Fibroblast of lung (primary cell): ENCODE data around the gene SLC7A5. TPM values are rescaled to one million over a fixed set of nuclear protein-coding genes. Genes with fewer than 3 reads are reported as not detected.

ENCODE experiments used
- DNase-seq, 2 donors: peaks; one replicate each; pipeline versions ENCODE4 v3.0.0 to v3.0.0-alpha.2; 2010; ENCODE audit warnings: low read depth in 2 of 2
- H2AFZ ChIP-seq: 2 replicates; pipeline ENCODE4 v1.5.1; 2012; ENCODE audit warnings: low read length, control low read depth, inconsistent platforms
- H3K27ac ChIP-seq: 2 replicates; pipeline ENCODE4 v1.5.1; 2011; ENCODE audit warnings: low read length, control low read depth; ENCODE audit not compliant: insufficient read depth
- H3K27me3 ChIP-seq: 2 replicates; pipeline ENCODE4 v1.5.1; 2011; ENCODE audit warnings: mild to moderate bottlenecking, low read length; ENCODE audit not compliant: control insufficient read depth, insufficient read depth
- H3K36me3 ChIP-seq: 2 replicates; pipeline ENCODE4 v1.5.1; 2011; ENCODE audit warnings: low read length; ENCODE audit not compliant: control insufficient read depth, insufficient read depth
- H3K4me1 ChIP-seq: 2 replicates; pipeline ENCODE4 v1.5.1; 2011; ENCODE audit warnings: low read length; ENCODE audit not compliant: control insufficient read depth, insufficient read depth; ENCODE audit errors: extremely low read depth
- H3K4me2 ChIP-seq: 2 replicates; pipeline ENCODE4 v1.5.1; 2011; ENCODE audit warnings: low read length, control low read depth; ENCODE audit not compliant: insufficient read depth; ENCODE audit errors: extremely low read depth
- H3K4me3 ChIP-seq, 4 experiments: fragments of 200-600 bp in 1 of 4; sonication (generic) in 1 of 4; replicated peaks in 1 of 4; 2 replicates each; pipeline ENCODE4 v1.5.1; 2011 to 2016; ENCODE audit warnings: low read length in 4 of 4, low read depth in 3 of 4, mild to moderate bottlenecking in 3 of 4, control low read depth in 2 of 4, inconsistent platforms in 1 of 4, mixed read lengths in 1 of 4; ENCODE audit not compliant: insufficient read depth in 1 of 4; ENCODE audit errors: control extremely low read depth in 1 of 4
- H3K79me2 ChIP-seq: 2 replicates; pipeline ENCODE4 v1.5.1; 2012; ENCODE audit warnings: mild to moderate bottlenecking, low read length, inconsistent platforms; ENCODE audit not compliant: control insufficient read depth, insufficient read depth
- H3K9ac ChIP-seq: 2 replicates; pipeline ENCODE4 v1.5.1; 2011; ENCODE audit warnings: mild to moderate bottlenecking, low read length, control low read depth; ENCODE audit not compliant: insufficient read depth
- H3K9me3 ChIP-seq: 2 replicates; pipeline ENCODE4 v1.5.1; 2012; ENCODE audit warnings: low read depth, low read length; ENCODE audit not compliant: control insufficient read depth, insufficient read depth
- H4K20me1 ChIP-seq: 2 replicates; pipeline ENCODE4 v1.5.1; 2011; ENCODE audit warnings: low read length; ENCODE audit not compliant: control insufficient read depth, insufficient read depth; ENCODE audit errors: extremely low read depth
- EZH2 ChIP-seq: IDR thresholded peaks from 2 replicates; pipeline ENCODE4 v1.5.1; 2012; ENCODE audit warnings: low read length, control low read depth, mild to moderate bottlenecking; ENCODE audit errors: missing control alignments
- polyA plus RNA-seq, 2 donors: library from polyadenylated mRNA; depleted of rRNA in 1 of 2; stranded (reverse) in 1 of 2; unstranded in 1 of 2; fragments of >200 nt; gene quantifications; 2 replicates each; pipeline ENCODE4 v1.2.1, GENCODE V29; 2011 to 2012; ENCODE audit warnings: missing spikeins in 1 of 2
- total RNA-seq: library from RNA; depleted of rRNA; stranded (reverse); fragments of >200 nt; gene quantifications from 2 replicates; pipeline ENCODE4 v1.2.1, GENCODE V29; 2014
- TF ChIP-seq, protein P1 (sequence below), 2 donors: IDR thresholded peaks in 1 of 2; conservative IDR thresholded peaks in 1 of 2; 1 replicate in 1 of 2; 2 replicates in 1 of 2; pipeline ENCODE4 v1.5.1; 2011 to 2012; ENCODE audit warnings: low read length in 2 of 2, control low read depth in 1 of 2, inconsistent platforms in 1 of 2, low read depth in 1 of 2, mild to moderate bottlenecking in 1 of 2

SLC7A5 gene
- total and polyA plus RNA-seq, 2 donors (not counting 1 experiment from before 2014, with no cell fraction given), result 5.2 to 38.3 TPM

DNA sequence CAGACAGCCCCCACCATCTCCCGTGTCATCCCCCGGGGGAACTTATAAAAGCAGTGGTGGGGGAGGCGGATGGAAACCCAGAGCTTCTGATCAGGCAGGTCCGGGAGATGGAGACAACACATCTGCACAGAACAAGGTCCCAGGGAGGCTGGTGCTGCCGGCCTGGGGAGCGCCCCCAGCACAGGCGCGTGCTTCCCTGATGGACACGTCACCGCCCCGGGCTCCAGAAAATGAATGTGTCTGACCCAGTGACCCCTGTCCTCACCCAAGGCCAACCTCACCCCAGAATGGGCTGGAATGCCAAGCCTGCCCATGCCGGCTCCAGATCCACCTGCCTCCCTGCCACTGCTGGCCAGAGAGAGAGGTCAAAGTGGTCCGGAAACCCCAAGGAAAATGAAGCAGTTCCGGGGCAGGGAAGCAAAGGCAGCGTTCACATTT lies 12.5 kb downstream of the SLC7A5 start:
- H3K4me3 ChIP-seq, result no peak overlapping the region
- no peaks in the 10 kb centered on the region for H3K27me3 ChIP-seq
- DNase-seq, result no peak
- no peak overlapping the region for H3K9ac ChIP-seq
- H3K4me1 ChIP-seq, result peaks cover 16% of the 10 kb centered on the region
- H4K20me1 ChIP-seq, result no peaks in the 10 kb centered on the region
- no peak for TF ChIP-seq EZH2
- TF ChIP-seq, protein P1, sequence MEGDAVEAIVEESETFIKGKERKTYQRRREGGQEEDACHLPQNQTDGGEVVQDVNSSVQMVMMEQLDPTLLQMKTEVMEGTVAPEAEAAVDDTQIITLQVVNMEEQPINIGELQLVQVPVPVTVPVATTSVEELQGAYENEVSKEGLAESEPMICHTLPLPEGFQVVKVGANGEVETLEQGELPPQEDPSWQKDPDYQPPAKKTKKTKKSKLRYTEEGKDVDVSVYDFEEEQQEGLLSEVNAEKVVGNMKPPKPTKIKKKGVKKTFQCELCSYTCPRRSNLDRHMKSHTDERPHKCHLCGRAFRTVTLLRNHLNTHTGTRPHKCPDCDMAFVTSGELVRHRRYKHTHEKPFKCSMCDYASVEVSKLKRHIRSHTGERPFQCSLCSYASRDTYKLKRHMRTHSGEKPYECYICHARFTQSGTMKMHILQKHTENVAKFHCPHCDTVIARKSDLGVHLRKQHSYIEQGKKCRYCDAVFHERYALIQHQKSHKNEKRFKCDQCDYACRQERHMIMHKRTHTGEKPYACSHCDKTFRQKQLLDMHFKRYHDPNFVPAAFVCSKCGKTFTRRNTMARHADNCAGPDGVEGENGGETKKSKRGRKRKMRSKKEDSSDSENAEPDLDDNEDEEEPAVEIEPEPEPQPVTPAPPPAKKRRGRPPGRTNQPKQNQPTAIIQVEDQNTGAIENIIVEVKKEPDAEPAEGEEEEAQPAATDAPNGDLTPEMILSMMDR (conservative IDR thresholded peaks at IDR 0.05 in 1 of 2, IDR thresholded peaks at IDR 0.05 in 1 of 2; ENCODE audit: low read depth in 1 of 2, low read length in 2 of 2), result no peak
- H3K9me3 ChIP-seq, result no peaks in the 10 kb centered on the region
- H3K79me2 ChIP-seq, result no peaks in the 10 kb centered on the region
- no peaks in the 10 kb centered on the region for H3K36me3 ChIP-seq
- H3K27ac ChIP-seq, result no peak overlapping the region
- no peak overlapping the region for H3K4me2 ChIP-seq
- H2AFZ ChIP-seq, result no peak overlapping the region

DNA sequence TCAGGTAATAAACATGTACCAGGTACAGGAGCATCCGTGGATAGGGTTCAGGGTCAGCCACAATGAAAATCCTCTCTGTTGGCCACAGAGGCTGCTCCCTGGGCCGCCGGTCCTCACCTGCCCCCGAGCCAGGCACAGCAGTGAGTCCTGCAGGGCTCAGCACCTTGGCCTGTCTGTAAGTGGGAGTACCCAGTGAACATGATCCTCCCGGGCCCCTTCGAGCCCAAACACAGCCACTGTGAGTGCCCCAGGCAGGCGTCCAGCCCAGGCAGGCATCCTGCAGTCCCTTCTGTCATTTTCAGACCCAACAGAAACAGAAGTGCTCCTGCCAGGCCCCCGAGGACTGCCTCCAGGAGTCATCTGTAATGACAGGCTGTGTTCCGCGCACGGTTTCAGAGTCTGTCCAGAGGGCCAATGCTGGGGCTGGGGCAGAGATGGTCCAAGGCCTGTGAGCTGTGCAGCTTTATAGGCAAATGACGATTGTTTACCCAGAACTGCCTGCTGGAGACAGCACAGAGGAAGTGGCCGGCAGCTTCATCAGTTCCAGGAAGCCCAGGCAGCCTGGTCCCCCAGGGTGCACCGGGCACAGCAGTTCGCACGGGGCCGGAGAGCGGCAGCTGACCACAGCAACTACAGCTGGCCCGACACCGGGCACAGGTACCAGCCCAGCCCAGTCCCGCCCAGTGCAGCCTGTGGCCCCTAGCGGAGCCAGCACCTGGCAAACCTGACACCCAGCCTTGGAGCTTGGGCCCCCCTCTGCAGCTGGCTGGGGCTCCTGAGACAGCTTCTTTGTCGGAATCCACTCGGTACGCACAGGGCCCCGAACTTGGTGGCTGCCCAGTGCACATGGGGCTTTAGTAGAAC lies 13.2 kb downstream of the SLC7A5 start:
- H3K4me1 ChIP-seq, result peaks cover 16% of the 10 kb centered on the region
- H3K79me2 ChIP-seq, result no peaks in the 10 kb centered on the region
- peak overlapping the region; percentile 19 for H3K27ac ChIP-seq
- no peaks in the 10 kb centered on the region for H3K27me3 ChIP-seq
- no peak overlapping the region for H2AFZ ChIP-seq
- H4K20me1 ChIP-seq, result no peaks in the 10 kb centered on the region
- H3K4me2 ChIP-seq, result peak overlapping the region; percentile 8
- no peak overlapping the region for H3K4me3 ChIP-seq
- no peaks in the 10 kb centered on the region for H3K36me3 ChIP-seq
- no peak for TF ChIP-seq EZH2
- TF ChIP-seq, protein P1 (conservative IDR thresholded peaks at IDR 0.05 in 1 of 2, IDR thresholded peaks at IDR 0.05 in 1 of 2; ENCODE audit: low read depth in 1 of 2, low read length in 2 of 2), result no peak
- H3K9ac ChIP-seq, result no peak overlapping the region
- no peaks in the 10 kb centered on the region for H3K9me3 ChIP-seq
- peak; percentile 52 to 56 for DNase-seq

DNA sequence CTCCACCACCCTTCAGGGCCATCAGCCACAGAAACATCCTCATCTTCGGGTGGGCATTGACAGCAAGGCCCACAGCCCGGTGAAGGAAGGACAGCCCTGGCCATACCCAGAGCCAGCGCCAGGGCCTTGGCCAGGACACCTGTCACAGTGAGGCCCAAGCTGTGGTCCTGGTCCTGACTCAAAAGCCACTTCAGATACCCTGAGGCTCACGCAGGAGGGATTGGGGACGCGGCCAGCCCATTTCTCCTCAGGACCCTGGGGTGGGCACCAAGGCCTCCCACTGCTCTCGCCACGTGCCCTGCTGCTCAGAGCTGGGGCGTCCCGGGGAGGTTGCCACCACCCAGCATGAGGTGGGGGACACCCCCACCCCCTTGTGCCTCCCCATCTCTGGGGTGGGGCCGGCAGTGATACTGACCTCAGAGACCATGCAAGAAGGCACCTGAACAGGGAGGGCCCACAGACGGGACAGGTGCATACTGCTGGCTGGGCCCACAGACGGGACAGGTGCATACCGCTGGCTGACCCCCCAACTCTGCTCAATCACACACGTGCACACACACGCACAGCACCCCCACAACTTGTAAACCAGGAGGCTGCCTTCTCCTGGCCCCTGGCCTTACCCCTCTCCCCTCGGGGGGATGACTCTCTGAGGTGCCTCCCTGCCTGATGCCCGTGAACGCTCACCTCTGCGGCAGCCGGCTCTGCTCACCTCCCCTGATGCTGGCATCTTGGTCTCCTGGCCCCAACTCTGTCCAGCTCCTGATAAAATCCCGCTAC lies 14.2 kb downstream of the SLC7A5 start:
- no peaks in the 10 kb centered on the region for H3K9me3 ChIP-seq
- no peak overlapping the region for H3K9ac ChIP-seq
- TF ChIP-seq, protein P1 (conservative IDR thresholded peaks at IDR 0.05 in 1 of 2, IDR thresholded peaks at IDR 0.05 in 1 of 2; ENCODE audit: low read depth in 1 of 2, low read length in 2 of 2), result no peak
- TF ChIP-seq EZH2, result no peak
- H3K27me3 ChIP-seq, result no peaks in the 10 kb centered on the region
- no peaks in the 10 kb centered on the region for H3K36me3 ChIP-seq
- H4K20me1 ChIP-seq, result no peaks in the 10 kb centered on the region
- no peak for DNase-seq
- H3K4me3 ChIP-seq, result no peak overlapping the region
- H3K4me1 ChIP-seq, result peaks cover 16% of the 10 kb centered on the region
- no peak overlapping the region for H3K4me2 ChIP-seq
- H3K27ac ChIP-seq, result no peak overlapping the region
- H2AFZ ChIP-seq, result no peak overlapping the region
- no peaks in the 10 kb centered on the region for H3K79me2 ChIP-seq
